HEK293 (cell line): ENCODE measurements around the gene NRF1.

Source experiments
- TF ChIP-seq, protein P1 (sequence below): fragments of 450-650 bp; formaldehyde crosslinking; IDR thresholded peaks from 2 replicates; pipeline ENCODE4 v1.5.1; 2016; ENCODE audit warnings: missing biosample characterization, missing genetic modification characterization
- TF ChIP-seq, protein P2 (sequence below): fragments of 450-650 bp; formaldehyde crosslinking; IDR thresholded peaks from 2 replicates; pipeline ENCODE4; 2016; ENCODE audit warnings: missing biosample characterization, missing genetic modification characterization

DNA sequence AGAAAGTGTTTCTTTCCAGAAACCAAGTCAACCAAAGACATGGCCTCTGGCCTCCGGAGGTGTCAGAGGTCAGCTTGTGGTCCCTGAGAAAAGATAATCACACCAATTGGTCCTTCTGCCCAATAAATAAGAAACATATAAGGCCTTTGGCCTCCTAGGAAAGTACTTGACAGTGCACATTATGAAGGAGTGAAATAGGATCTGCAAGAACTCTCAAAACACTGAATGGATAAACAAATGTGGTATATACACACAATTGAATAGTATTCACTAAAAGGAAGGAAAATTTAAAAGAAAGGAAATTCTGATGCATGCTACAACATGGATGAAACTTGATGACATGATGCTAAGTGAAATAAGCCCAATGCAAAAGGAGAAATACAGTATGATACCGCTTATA, 35.4 kb upstream of the NRF1 start:
- TF ChIP-seq, protein P1, sequence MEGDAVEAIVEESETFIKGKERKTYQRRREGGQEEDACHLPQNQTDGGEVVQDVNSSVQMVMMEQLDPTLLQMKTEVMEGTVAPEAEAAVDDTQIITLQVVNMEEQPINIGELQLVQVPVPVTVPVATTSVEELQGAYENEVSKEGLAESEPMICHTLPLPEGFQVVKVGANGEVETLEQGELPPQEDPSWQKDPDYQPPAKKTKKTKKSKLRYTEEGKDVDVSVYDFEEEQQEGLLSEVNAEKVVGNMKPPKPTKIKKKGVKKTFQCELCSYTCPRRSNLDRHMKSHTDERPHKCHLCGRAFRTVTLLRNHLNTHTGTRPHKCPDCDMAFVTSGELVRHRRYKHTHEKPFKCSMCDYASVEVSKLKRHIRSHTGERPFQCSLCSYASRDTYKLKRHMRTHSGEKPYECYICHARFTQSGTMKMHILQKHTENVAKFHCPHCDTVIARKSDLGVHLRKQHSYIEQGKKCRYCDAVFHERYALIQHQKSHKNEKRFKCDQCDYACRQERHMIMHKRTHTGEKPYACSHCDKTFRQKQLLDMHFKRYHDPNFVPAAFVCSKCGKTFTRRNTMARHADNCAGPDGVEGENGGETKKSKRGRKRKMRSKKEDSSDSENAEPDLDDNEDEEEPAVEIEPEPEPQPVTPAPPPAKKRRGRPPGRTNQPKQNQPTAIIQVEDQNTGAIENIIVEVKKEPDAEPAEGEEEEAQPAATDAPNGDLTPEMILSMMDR (tag by site-specific recombination) = no peak
- TF ChIP-seq, protein P2, sequence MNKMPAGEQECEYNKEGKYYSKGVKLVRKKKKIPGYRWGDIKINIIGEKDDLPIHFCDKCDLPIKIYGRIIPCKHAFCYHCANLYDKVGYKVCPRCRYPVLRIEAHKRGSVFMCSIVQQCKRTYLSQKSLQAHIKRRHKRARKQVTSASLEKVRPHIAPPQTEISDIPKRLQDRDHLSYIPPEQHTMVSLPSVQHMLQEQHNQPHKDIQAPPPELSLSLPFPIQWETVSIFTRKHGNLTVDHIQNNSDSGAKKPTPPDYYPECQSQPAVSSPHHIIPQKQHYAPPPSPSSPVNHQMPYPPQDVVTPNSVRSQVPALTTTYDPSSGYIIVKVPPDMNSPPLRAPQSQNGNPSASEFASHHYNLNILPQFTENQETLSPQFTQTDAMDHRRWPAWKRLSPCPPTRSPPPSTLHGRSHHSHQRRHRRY = no peak
